Dermis microvascular lymphatic vessel endothelial cell (primary cell): ENCODE measurements around the gene P4HB. TPM values are rescaled to one million over a fixed set of nuclear protein-coding genes. Genes with fewer than 3 reads are reported as not detected.
A peak's percentile ranks its signal among the peaks of the same experiment; 100 is the strongest.

Experiments
- DNase-seq, 2 donors: peaks; one replicate each; pipeline versions ENCODE4 v3.0.0 to v3.0.0-alpha.2; 2010; ENCODE audit warnings: low read depth in 2 of 2
- total RNA-seq: library from RNA; depleted of rRNA; stranded (reverse); fragments of >200 nt; gene quantifications from 2 replicates; pipeline ENCODE4 v1.2.1, GENCODE V29; 2014

Gene P4HB
- total RNA-seq, 1 donor from 2014 or later = 634 TPM

DNA sequence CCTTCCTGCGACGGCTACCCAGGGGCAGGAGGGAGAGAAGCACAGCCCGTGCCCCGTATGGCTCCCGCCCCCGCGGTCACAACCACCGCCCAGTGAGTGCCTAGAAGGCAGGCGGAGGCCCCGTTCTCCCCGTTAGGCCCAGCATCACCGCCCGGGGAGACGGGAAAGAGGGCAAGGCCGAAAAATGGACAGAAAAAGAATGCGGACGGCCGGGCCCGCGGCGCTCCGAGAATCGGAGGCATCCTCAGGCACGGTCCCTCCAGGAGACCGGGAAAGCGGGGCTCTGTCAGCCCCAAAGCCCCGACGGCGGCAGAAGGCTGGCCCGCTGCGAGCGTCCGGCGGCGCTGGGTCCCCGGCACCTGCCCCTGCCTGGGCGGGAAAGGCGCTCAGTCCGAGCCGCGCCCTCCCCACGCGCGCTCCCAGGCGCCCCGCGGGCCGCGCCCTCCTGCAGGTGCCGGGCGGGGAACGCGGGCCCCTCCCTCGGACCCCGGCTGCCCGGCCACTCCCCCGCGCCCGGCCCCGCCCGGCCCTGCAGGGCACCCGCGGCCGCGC lies 27.7 kb downstream of the P4HB start:
- peak in 1 of 2 donors; percentile 22 for DNase-seq

GRCh38 chr17:81831957-81832607 lies 28.3 kb downstream of the P4HB start:
- DNase-seq = peak in 1 of 2 donors; percentile 14

DNA sequence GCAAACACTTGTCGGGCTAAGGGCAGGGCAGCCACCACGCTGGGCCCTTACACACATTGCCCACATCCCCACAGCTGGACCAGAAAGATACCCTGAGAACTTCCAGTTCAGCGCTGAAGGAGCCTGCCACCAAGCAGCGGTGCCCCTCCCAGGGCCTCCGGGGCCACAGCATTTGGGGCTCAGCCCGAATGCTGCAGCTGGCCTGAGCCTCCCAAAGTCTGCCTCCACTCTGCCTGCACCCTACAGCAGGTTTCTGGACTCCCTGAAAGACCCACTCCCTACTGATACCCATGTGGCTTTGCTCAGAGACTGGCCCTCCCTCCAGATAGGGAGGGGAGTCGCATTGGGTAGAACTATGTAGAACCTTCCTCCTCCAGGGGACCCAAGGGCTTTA lies 28.8 kb downstream of the P4HB start:
- DNase-seq = no peak

DNA sequence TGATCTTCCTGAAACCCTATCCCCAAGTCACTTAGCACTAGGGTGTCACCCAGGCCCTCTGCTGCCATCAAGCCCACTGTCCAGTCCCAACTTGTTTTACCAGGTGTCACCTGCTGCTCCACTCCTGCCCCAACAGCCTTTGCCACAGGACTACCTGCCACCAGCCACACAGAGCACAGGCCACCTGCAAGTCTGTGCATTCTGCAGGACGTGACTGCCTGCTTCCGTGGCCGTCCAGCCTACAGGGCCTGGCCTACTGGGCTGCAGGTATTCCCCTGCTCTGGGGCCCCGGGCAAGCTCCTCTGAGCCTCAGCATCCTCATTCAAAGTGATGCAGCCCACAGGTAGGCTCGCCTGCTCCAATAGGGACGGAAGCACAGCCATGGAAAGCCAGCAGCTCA lies 30.5 kb downstream of the P4HB start:
- DNase-seq = no peak

GRCh38 chr17:81828656-81829055 lies 31.7 kb downstream of the P4HB start:
- no peak for DNase-seq

DNA sequence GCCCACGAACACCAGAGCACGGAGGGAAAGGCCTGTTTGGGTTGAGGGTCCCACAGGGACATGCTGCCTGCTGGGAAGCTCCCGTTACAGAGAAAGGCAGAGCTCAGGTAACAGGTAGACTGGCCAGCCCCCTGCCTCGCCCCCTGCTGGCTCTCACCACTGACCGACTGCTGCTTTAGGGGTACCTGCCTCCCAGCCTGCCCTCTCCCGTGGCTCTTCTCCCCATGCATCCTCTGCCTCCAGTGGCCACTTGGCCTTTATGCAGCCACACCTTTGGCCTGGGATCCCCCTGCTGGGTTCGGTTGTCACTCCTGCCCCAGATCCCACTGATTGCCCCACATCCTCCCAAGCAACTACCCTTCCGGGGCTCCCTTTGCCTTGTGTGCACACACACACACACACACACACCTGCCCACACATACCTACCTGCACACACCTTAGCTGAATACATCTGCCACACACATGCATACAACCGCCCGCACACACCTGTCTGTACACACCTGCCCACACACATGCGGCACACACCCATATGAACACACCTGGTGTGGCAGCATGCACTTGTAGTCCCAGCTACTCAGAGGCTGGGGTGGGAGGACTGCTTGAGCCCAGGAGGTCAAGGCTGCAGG lies 34.4 kb downstream of the P4HB start:
- no peak for DNase-seq

DNA sequence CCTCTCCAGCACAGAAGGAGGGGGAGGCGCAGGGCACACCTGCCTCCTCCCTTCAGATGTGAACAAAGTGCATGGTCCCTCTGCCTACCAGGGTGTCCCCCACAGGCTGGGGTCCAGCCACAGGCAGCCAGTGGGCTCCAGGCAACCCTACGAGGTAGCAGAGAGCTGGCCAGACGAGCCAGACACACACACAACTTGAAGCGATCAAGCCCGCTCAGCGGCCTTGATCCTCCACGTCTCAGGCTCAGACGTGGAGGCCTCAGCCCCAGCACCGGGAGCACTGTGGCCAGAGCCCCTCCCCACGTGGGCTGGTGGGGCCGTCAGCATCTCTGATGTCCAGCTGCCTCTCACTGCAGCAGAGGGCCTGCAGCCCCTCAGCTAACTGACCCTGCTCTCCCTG lies 35.7 kb downstream of the P4HB start:
- no peak for DNase-seq

DNA sequence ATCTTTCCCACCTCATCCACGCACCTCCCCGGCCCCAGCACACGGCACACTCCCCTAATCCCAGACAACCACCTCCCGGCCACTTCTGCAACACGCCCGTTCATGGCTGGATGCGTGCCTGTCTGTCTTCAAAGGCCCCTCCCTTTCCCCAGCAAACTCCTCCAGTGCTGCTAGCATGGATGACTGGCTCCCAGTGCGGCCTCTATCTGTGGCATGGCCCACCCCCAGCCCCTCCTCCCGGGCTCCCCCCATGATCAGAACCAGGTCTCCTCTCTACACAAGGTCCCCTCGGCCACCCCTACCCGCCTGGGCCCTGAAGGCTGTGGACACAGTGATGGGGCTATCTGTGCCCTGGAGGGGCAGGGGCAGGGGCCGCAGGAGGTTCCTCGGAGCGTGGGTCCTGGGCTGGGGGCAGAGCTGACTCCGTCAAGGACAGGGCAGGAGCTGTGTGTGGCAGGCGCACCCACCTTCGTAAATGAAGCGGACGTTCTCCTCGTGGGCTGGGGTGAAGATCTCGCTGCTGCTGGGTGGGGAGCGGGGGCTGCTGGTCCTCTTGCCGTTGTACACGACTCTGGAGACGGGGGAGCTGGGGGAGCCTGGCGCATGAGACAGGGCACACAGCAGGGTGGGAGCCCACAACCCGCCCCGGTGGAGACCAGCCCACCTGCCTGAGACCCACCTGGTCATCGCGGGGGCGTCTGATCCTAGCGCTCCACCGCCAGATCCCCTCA lies 36.4 kb downstream of the P4HB start:
- DNase-seq = no peak

- DNase-seq = no peak
Measured at GRCh38 chr17:81822996-81823819, 37.1 kb downstream of the P4HB start.

- DNase-seq = no peak
Measured at GRCh38 chr17:81822312-81822637, 38.1 kb downstream of the P4HB start.

DNA sequence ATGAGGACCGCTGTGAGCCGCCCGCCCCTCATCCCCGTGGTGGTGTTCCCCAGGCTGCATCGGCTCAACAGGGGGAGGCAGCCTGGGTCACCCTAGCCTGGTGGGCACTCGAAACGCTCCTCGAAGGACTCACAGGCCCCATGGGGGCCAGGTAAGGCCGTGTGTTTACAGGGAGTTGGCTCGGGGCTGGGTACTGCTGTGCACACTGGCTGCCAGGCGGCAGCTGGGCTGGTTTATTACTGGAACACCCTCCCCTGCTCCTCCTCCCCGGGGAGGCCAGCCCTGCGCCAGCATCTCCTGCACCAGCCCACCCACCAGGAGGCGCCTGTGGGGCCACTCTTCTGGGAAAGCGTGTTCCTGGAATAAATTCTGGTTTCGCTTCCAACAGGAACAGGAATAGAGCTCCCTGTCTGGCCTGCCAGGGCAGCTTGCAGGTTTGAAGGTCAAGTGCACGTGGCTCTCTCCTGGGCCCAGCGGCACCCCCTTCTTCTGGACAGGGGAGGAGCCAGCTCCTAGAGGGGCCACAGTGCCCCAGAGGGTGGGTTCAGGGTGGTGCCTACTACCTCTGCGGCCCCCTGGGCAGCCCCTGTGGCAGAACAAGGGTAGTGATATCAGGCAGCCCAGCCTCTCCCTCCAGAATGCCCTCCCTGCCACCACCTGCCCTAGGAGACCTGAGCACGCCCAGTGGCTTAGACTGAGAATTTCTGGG lies 38.6 kb downstream of the P4HB start:
- DNase-seq = peak; percentile 68 to 78

GRCh38 chr17:81821147-81821546 lies 39.2 kb downstream of the P4HB start:
- no peak for DNase-seq

DNA sequence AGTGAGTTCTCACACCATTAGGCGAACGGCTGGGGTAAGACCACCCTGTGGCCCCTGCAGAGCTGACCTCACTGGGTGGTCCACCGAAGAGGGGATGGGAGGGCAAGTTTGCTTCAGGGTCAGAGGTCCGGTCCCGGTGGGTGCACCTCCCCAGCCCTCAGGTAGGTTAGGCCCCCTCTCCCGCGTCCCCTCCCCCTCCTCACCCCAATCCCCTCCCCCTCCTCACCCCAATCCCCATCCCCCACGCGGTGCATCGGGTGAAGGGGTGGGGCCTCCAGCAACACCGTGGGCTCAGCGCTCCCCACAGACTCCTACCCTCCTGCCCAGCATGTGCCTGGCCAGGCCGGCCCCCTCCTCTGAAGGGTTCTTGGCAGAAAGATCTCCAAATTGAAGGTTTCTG lies 40.6 kb downstream of the P4HB start:
- no peak for DNase-seq

GRCh38 chr17:81817758-81818147 lies 42.6 kb downstream of the P4HB start:
- DNase-seq = no peak

- no peak for DNase-seq
Measured at GRCh38 chr17:81815646-81815986, 44.7 kb downstream of the P4HB start.

DNA sequence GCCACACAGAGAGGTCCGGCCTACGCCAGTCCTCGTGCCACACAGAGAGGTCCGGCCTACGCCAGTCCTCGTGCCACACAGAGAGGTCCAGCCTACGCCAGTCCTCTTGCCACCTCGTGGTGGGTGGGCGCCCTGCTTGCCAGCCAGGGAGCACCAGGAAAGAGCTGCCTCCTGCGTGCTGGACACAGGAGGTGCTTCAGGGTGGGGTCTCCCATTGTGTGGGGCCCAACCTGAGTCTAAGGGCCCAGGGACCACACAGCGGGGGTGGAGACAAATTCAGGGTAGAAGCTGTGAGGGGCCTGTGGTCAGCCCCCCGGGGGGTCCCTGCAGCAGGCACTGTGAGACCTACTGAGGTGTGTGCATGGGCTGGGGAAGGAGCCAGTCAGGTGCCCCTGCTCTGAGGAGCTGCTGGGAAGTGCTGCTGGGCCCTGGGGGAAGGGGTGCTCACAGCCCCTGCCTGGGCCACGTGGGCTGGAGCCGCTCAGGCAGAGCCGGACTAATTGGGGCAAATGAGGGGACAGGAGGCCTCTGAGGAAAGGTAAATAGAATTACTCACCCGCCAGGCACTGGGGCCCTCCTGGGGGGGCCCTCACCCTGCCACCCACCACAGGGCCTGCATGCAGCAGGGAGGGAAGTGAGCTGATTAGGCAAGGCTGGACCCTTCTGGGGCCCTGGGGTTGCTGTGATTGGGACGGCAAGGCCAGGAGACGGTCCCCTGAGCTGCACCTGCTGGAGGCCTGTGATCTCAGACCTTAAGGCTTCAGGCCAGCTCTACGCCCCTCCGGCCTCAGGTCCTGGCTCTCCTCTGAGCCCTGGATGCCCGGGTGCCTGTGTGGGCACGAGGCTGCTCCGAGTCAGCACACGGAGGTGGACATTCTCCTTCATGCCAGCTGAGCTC lies 45.3 kb downstream of the P4HB start:
- DNase-seq = no peak

DNA sequence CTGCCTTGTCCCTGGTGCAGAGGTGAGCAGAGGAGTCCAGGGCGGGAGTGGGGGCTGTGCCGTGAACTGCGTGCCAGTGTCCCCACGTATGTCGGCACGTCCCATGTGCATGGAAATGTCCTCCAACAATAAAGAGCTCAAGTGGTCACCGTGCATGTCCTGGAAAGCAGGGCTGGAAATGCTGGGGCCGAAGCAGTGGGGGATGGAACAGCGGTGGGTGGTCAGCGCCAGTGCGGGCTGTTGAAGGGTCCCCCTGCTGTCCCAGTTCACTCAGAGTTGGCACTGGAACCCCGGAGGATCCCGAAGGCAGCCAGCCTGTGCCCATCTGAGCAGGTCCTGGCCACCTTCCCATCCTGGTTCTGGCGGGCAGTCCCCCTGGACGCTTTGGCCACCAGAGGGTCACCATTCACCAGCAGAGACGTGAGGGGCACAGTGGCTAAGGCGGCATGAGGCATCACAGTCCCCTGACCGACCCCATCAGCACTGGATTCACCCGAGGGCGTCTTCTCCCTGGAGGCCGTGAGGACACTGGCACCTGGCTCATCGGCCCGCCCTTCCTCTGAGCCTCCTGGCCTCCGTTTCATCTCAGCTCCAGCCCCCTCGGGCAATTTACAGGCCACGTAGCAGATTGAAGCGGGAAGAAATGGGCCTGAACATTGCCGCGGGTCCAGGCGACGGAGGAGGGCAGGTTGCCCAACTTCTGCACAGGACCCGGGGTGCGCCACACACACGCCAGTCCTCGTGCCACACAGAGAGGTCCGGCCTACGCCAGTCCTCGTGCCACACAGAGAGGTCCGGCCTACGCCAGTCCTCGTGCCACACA lies 46.3 kb downstream of the P4HB start:
- no peak for DNase-seq

- no peak for DNase-seq
Measured at GRCh38 chr17:81813371-81813684, 47.0 kb downstream of the P4HB start.

DNA sequence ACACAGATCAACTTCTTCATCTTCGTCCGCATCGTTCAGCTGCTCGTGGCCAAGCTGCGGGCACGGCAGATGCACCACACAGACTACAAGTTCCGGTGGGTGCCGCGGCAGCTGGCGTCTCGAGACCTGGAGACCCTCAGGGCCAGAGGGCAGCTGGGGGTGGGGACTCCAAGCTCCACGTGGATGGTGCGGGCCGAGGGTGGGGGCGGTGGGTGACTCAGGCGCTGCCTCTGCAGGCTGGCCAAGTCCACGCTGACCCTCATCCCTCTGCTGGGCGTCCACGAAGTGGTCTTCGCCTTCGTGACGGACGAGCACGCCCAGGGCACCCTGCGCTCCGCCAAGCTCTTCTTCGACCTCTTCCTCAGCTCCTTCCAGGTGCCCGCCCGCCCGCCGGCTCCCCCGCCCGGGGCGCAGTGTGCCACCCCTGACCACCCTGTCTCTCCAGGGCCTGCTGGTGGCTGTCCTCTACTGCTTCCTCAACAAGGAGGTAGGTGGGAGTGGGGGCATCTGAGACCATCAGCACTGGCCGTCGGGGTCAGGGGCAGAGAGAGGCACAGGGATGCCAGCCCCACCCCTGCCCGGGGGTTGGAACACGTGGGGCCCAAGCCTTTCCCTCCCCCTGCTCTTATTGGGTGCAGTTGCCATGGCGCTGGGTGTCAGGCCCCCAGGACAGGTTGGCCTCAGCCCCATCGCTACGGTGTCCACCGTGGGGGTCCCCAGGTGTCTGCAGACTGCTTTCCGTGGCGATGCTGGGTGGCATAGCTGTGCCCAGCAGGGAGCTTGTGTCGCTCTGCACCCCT lies 47.6 kb downstream of the P4HB start:
- DNase-seq = no peak
